MM.1S (cell line): Measurements from ENCODE around the gene ZNF124.

Experiments
- EZH2 ChIP-seq: fragments of 300-600 bp; sonication (generic); optimal IDR thresholded peaks from 2 replicates; pipeline ENCODE3; 2017; ENCODE audit warnings: low read depth, mild to moderate bottlenecking, antibody characterized with exemption, low read length, mixed read lengths
- EZH2phosphoT487 ChIP-seq: fragments of 300-600 bp; sonication (generic); IDR thresholded peaks from 2 replicates; pipeline ENCODE4 v1.6.1; 2018; ENCODE audit warnings: antibody characterized with exemption, low read length
- TF ChIP-seq, protein P1 (sequence below): fragments of 300-600 bp; sonication (generic); IDR thresholded peaks from 2 replicates; pipeline ENCODE4 v1.5.1; 2016; ENCODE audit warnings: antibody characterized with exemption, low read length, mixed read lengths

- TF ChIP-seq, protein P1, sequence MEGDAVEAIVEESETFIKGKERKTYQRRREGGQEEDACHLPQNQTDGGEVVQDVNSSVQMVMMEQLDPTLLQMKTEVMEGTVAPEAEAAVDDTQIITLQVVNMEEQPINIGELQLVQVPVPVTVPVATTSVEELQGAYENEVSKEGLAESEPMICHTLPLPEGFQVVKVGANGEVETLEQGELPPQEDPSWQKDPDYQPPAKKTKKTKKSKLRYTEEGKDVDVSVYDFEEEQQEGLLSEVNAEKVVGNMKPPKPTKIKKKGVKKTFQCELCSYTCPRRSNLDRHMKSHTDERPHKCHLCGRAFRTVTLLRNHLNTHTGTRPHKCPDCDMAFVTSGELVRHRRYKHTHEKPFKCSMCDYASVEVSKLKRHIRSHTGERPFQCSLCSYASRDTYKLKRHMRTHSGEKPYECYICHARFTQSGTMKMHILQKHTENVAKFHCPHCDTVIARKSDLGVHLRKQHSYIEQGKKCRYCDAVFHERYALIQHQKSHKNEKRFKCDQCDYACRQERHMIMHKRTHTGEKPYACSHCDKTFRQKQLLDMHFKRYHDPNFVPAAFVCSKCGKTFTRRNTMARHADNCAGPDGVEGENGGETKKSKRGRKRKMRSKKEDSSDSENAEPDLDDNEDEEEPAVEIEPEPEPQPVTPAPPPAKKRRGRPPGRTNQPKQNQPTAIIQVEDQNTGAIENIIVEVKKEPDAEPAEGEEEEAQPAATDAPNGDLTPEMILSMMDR, result no peak
- TF ChIP-seq EZH2, result no peak
- TF ChIP-seq EZH2phosphoT487, result no peak
These were observed 61.1 kb downstream of the ZNF124 start for GRCh38 chr1:247110627-247111258.
